CD4-positive, CD25-positive, alpha-beta regulatory T cell (primary cell): ENCODE results near the gene RFK. TPM values are rescaled to one million over a fixed set of nuclear protein-coding genes. Genes with fewer than 3 reads are reported as not detected.
A peak's percentile ranks its signal among the peaks of the same experiment; 100 is the strongest.

Source experiments
- ATAC-seq, 2 donors: fragments of 150-1000 bp; cut with Tn5 transposase; one replicate each; pipeline ENCODE4 v1.10.0; 2021; ENCODE audit warnings: low read depth in 2 of 2, moderate number of reproducible peaks in 2 of 2, moderate library complexity in 1 of 2
- DNase-seq, 3 donors: peaks; one replicate each; pipeline versions ENCODE4 v3.0.0 to v3.0.0-alpha.2; 2012 to 2022; ENCODE audit warnings: mixed read lengths in 1 of 3
- H3K27ac ChIP-seq: one replicate; pipeline ENCODE4 v1.7.0; 2013; ENCODE audit warnings: mild to moderate bottlenecking, low read length; ENCODE audit not compliant: insufficient read depth, poor library complexity, severe bottlenecking
- H3K27me3 ChIP-seq: one replicate; pipeline ENCODE4 v1.7.0; 2013; ENCODE audit warnings: low read length; ENCODE audit not compliant: control insufficient read depth, insufficient read depth
- H3K36me3 ChIP-seq: one replicate; pipeline ENCODE4 v1.7.0; 2013; ENCODE audit warnings: mild to moderate bottlenecking, low read length, moderate library complexity; ENCODE audit not compliant: control insufficient read depth, insufficient read depth
- H3K4me1 ChIP-seq: 2 replicates; pipeline ENCODE4 v1.7.0; 2013; ENCODE audit warnings: mild to moderate bottlenecking, low read length; ENCODE audit not compliant: insufficient read depth, control insufficient read depth, poor library complexity, severe bottlenecking
- H3K4me3 ChIP-seq: one replicate; pipeline ENCODE4 v1.7.0; 2013; ENCODE audit warnings: low read depth, mild to moderate bottlenecking, low read length, moderate library complexity
- H3K9me3 ChIP-seq, 2 experiments: 1 replicate in 1 of 2; 2 replicates in 1 of 2; pipeline ENCODE4 v1.7.0; 2013; ENCODE audit warnings: low read length in 2 of 2, mild to moderate bottlenecking in 1 of 2, moderate library complexity in 1 of 2; ENCODE audit not compliant: control insufficient read depth in 2 of 2
- H3K27ac Mint-ChIP-seq, 3 donors: one replicate each; pipeline ENCODE4 v1.8.0; 2020 to 2022; ENCODE audit warnings: mild to moderate bottlenecking in 3 of 3, mixed read lengths in 3 of 3, moderate library complexity in 2 of 3
- H3K27me3 Mint-ChIP-seq: one replicate; pipeline ENCODE4 v1.8.0; 2022; ENCODE audit warnings: mild to moderate bottlenecking, mixed read lengths
- H3K36me3 Mint-ChIP-seq: one replicate; pipeline ENCODE4 v1.8.0; 2020; ENCODE audit warnings: mixed read lengths
- H3K4me1 Mint-ChIP-seq, 4 donors: one replicate each; pipeline ENCODE4 v1.8.0; 2020 to 2022; ENCODE audit warnings: mixed read lengths in 4 of 4, mild to moderate bottlenecking in 1 of 4
- H3K4me3 Mint-ChIP-seq, 4 donors: one replicate each; pipeline ENCODE4 v1.8.0; 2020 to 2022; ENCODE audit warnings: mild to moderate bottlenecking in 4 of 4, mixed read lengths in 4 of 4, moderate library complexity in 3 of 4
- H3K9me3 Mint-ChIP-seq, 7 donors: one replicate each; pipeline ENCODE4 v1.8.0; 2020 to 2022; ENCODE audit warnings: mixed read lengths in 7 of 7, mild to moderate bottlenecking in 3 of 7, moderate library complexity in 2 of 7
- polyA plus RNA-seq, 4 donors: library from polyadenylated mRNA; unstranded; fragments of 300-500 nt; fragmentation: Illumina TruSeq; gene quantifications; one replicate each; pipeline ENCODE4 v1.2.3, GENCODE V29; 2021
- total RNA-seq: library from RNA; stranded (reverse); gene quantifications from one replicate; pipeline ENCODE4 v1.2.3, GENCODE V29; 2022

RFK gene
- total and polyA plus RNA-seq, 5 donors from 2014 or later = 12.4 to 39.7 (median 33.7) TPM

DNA sequence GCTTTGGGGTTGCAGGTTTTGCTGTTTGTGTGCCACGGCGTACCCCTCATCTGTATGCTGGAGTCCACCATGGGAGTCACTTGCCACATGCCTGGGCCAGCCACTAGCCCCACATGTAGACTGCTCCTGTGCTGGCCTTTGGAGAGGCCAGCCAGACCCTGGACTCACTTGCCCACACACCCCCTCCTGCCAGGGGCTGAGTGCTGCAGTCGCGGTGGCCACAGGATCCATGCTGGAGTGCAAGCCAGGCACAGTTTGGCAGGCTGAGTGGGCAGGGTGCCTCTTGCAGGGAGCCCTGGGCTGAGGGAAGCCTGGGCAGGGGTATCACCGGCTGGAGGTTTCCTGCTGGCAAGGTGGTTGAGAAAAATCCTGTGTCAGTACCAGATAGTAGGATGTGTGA is 39.2 kb upstream of the RFK start:
- no peaks in the 10 kb centered on the region for H3K27me3 Mint-ChIP-seq
- no peaks in the 10 kb centered on the region for H3K27me3 ChIP-seq
- DNase-seq (no peak), ATAC-seq (no peak)
- peaks cover 0 to 5% (median 0%) of the 10 kb centered on the region in 4 donors for H3K4me1 Mint-ChIP-seq
- H3K4me3 Mint-ChIP-seq = no peak overlapping the region
- H3K27ac Mint-ChIP-seq = no peak overlapping the region
- H3K9me3 ChIP-seq = no peaks in the 10 kb centered on the region
- H3K27ac ChIP-seq = no peak overlapping the region
- H3K36me3 Mint-ChIP-seq = no peaks in the 10 kb centered on the region
- H3K36me3 ChIP-seq = no peaks in the 10 kb centered on the region
- no peaks in the 10 kb centered on the region for H3K4me1 ChIP-seq
- no peak overlapping the region for H3K4me3 ChIP-seq
- no peaks in the 10 kb centered on the region for H3K9me3 Mint-ChIP-seq

DNA sequence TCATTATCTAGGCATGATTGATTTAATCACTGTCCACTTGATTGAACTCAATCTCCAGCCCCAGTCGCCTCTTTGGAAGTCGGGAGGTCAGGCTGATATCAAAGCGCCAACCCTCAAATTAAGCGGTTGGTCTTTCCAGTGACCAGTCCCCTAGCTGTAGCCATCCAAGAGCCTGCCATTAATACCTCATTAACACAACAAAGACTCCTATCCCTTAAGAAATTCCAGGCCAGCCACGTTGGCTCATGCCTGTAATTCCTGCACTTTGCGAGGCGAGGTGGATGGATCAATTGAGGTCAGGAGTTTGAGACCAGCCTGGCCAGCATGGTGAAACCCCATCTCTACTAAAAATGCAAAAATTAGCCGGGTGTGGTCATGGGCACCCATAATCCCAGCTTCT is 37.4 kb upstream of the RFK start:
- Mint-ChIP-seq H3K36me3 (no peaks in the 10 kb centered on the region), H3K27ac (no peak overlapping the region), H3K4me1 (no peaks in the 10 kb centered on the region), H3K4me3 (no peak overlapping the region), H3K9me3 (no peaks in the 10 kb centered on the region), H3K27me3 (no peaks in the 10 kb centered on the region)
- Histone ChIP-seq H3K27ac (no peak overlapping the region), H3K4me3 (no peak overlapping the region), H3K9me3 (no peaks in the 10 kb centered on the region), H3K4me1 (no peaks in the 10 kb centered on the region), H3K27me3 (no peaks in the 10 kb centered on the region), H3K36me3 (no peaks in the 10 kb centered on the region)
- no peak for ATAC-seq
- no peak for DNase-seq

DNA sequence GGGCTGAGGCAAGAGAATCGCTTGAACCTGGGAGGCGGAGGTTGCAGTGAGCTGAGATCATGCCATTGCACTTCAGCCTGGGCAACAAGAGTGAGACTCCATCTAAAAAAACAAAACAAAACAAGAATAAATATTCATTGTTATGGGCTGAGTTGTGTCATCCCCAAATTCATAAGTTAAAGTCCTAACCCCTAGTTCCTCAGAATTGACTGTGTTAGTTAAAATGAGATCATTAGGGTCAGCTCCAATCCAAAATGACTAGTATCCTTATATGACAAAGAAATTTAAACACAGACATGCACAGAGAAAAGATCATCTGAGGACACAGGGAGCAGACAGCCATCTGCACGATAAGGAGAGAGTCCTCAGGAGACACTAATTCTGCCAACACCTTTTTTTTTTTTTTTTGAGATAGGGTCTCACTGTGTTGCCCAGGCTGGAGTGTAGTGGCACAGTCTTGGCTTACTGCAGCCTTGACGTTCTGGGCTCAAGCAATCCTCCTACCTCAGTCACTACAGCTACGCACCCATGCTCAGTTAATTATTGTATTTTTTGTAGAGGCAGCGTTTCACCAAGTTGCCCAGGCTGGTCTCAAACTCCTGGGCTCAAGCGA is 32.7 kb upstream of the RFK start:
- no peaks in the 10 kb centered on the region for H3K9me3 Mint-ChIP-seq

DNA sequence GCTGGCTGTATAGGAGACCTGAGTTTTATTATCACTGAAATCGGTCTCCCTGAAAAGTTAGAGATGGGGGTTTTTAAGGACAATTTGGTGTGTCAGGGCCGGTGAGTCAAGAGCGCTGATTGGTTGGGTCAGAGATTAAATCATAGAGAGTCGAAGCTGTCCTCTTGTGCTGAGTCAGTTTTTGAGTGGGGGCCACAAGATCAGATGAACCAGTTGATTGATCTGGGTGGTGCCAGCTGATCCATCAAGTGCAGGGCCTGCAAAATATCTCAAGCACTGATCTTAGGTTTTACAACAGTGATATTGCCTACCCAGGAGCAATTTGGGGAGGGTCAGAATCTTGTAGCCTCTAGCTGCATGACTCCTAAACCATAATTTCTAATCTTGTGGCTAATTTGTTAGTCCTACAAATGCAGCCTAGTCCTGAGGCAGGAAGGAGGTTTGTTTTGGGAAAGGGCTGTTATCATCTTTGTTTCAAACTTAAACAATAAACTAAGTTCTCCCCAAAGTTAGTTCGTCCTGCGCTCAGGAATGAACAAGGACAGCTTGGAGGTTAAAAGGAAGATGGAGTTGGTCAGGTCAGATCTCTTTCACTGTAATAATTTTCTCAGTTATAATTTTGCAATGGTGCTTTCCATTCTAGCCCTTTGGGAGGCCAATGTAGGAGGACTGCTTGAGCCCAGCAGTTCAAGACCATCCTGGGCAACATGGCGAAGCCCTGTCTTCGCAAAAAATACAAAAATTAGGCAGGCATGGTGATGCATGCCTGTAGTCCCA is 31.6 kb upstream of the RFK start:
- Histone ChIP-seq H3K27me3 (no peaks in the 10 kb centered on the region), H3K27ac (no peak overlapping the region), H3K36me3 (no peaks in the 10 kb centered on the region), H3K4me1 (no peaks in the 10 kb centered on the region), H3K4me3 (no peak overlapping the region), H3K9me3 (no peaks in the 10 kb centered on the region)
- H3K9me3 Mint-ChIP-seq = no peaks in the 10 kb centered on the region
- H3K27ac Mint-ChIP-seq = no peak overlapping the region
- peaks cover 6 to 13% (median 9%) of the 10 kb centered on the region in 4 donors for H3K4me1 Mint-ChIP-seq
- H3K27me3 Mint-ChIP-seq = no peaks in the 10 kb centered on the region
- H3K4me3 Mint-ChIP-seq = peak overlapping the region in 1 of 4 donors; percentile 3
- ATAC-seq = no peak
- DNase-seq = no peak
- no peaks in the 10 kb centered on the region for H3K36me3 Mint-ChIP-seq

More for the DNA sequence above, 32.7 kb upstream of the RFK start:
- ATAC-seq (no peak), DNase-seq (no peak)
- Histone ChIP-seq H3K9me3 (no peaks in the 10 kb centered on the region), H3K36me3 (no peaks in the 10 kb centered on the region), H3K4me1 (no peaks in the 10 kb centered on the region), H3K4me3 (no peak overlapping the region), H3K27ac (no peak overlapping the region), H3K27me3 (no peaks in the 10 kb centered on the region)
- peak overlapping the region in 2 of 3 donors; percentile 18 to 53 for H3K27ac Mint-ChIP-seq
- no peaks in the 10 kb centered on the region for H3K36me3 Mint-ChIP-seq
- H3K4me3 Mint-ChIP-seq = no peak overlapping the region
- H3K27me3 Mint-ChIP-seq = no peaks in the 10 kb centered on the region
- H3K4me1 Mint-ChIP-seq = peaks cover 6 to 13% (median 8%) of the 10 kb centered on the region in 4 donors

DNA sequence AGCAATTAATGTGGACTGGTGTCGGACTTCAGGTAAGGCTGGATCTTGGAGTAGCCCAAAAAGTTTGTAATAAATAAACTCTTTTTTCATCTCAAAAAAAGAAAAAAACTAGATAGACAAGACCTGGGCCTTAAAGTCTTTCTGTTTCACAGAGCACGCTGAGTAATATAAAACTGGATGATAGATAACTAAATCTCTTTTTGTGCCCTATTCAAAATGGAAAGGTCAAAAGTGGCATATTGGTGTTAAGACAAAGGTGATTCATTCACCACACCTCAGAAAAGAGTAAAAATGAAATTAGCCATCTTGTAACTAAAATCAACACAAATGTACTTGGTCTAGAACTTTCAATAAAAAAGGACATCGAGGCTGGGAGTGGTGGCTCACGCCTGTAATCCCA is 30.3 kb upstream of the RFK start:
- H3K27me3 ChIP-seq = no peaks in the 10 kb centered on the region
- no peaks in the 10 kb centered on the region for H3K9me3 ChIP-seq
- H3K4me1 ChIP-seq = no peaks in the 10 kb centered on the region
- H3K4me1 Mint-ChIP-seq = peaks cover 6 to 13% (median 9%) of the 10 kb centered on the region in 4 donors
- H3K27ac ChIP-seq = no peak overlapping the region
- H3K36me3 Mint-ChIP-seq = no peaks in the 10 kb centered on the region
- ATAC-seq = no peak
- H3K27me3 Mint-ChIP-seq = no peaks in the 10 kb centered on the region
- no peaks in the 10 kb centered on the region for H3K9me3 Mint-ChIP-seq
- no peaks in the 10 kb centered on the region for H3K36me3 ChIP-seq
- peak overlapping the region in 1 of 3 donors; percentile 79 for H3K27ac Mint-ChIP-seq
- no peak overlapping the region for H3K4me3 ChIP-seq
- no peak overlapping the region for H3K4me3 Mint-ChIP-seq
- peak in 1 of 3 donors; percentile 29 for DNase-seq

DNA sequence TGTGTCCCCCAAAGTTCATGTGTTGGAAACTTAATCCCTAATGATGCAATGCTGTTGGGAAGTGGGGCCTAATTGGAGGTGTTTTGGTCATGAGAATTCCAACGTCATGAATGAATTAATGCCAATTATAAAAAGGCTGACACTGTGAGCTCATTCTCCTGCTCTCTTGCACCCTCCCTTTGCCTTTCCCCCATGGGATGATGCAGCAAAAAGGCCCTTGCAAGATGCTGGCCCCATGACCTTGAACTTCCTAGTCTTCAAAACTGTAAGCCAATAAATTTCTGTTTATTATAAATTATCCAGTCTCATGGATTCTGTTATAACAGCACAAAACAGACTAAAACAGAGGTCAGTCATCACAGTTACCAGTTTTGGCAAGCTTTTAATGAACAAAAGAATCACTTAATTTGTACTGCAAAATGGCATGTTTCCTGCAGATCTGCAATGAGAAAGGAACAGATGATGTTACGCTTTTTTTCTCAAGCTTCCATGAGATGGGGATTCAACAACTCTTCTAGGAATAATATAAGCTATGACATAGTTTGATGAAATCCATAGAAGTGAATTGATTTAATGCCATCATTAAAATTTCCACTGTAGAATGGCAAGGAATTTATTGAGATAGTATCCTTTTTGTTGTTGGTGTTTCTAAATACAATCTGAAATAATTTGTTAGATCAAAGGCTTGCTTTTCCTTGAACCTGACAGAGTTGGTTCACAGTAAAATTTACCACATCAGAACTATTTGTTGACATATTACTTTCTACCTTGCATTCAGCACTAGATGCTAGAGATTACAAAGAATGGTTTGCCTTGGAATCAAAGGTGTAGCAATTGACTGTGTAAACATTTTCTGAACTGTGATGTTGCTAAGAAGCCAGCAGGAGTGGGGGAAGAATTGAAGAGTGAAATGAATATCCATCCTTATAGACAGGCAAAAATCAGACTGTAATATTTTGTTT is 29.3 kb upstream of the RFK start:
- Mint-ChIP-seq H3K9me3 (no peaks in the 10 kb centered on the region), H3K36me3 (no peaks in the 10 kb centered on the region), H3K4me3 (no peak overlapping the region), H3K4me1 (peaks cover 6 to 13% (median 9%) of the 10 kb centered on the region in 4 donors), H3K27ac (peak overlapping the region in 2 of 3 donors; percentile 1 to 32), H3K27me3 (no peaks in the 10 kb centered on the region)
- ATAC-seq (no peak), DNase-seq (peak in 1 of 3 donors; percentile 66)
- Histone ChIP-seq H3K36me3 (no peaks in the 10 kb centered on the region), H3K27me3 (no peaks in the 10 kb centered on the region), H3K4me1 (no peaks in the 10 kb centered on the region), H3K27ac (no peak overlapping the region), H3K4me3 (no peak overlapping the region), H3K9me3 (no peaks in the 10 kb centered on the region)

DNA sequence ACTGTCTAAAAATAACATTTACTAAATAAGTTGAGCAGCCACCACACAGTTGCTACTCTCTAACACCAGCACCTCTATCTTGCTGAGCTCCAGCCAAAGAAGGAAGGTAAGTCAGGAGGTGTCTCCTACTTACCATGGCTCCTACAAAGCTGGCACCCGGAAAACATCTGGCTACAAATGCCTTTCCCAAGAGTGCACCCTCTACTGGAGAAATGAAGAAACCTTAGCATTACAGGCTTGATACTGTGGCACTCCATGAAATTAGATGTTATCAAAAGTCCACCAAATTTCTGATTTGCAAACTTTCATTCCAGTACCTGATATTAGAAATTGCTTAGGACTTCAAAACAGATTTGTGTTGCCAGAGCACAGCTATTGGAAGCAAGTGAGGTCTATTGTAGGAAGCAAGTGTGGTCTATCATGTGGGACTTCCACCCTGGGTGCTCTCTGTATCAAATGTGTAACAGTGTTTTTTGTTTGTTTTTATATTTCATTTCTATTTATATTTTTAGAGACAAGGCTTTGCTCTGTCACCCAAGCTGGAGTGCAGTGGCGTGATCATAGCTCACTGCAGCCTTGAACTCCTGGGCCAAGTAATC is 25.7 kb upstream of the RFK start:
- Histone ChIP-seq H3K36me3 (no peaks in the 10 kb centered on the region), H3K27me3 (no peaks in the 10 kb centered on the region), H3K4me3 (no peak overlapping the region), H3K4me1 (no peaks in the 10 kb centered on the region), H3K9me3 (no peaks in the 10 kb centered on the region), H3K27ac (no peak overlapping the region)
- no peak for DNase-seq
- peaks cover 0 to 1% (median 0%) of the 10 kb centered on the region in 7 donors for H3K9me3 Mint-ChIP-seq
- no peak overlapping the region for H3K4me3 Mint-ChIP-seq
- H3K27me3 Mint-ChIP-seq = no peaks in the 10 kb centered on the region
- no peak for ATAC-seq
- H3K27ac Mint-ChIP-seq = no peak overlapping the region
- peaks cover 6 to 14% (median 11%) of the 10 kb centered on the region in 4 donors for H3K4me1 Mint-ChIP-seq
- H3K36me3 Mint-ChIP-seq = no peaks in the 10 kb centered on the region
